ENCODE data around the gene DNAJB6. TPM values are rescaled to one million over a fixed set of nuclear protein-coding genes. Genes with fewer than 3 reads are reported as not detected.

Gene DNAJB6
- total and polyA plus RNA-seq, 2 experiments from 2014 or later: 92.2 to 110 TPM

- H3K79me2 ChIP-seq: no peaks in the 10 kb centered on the region
- H2AFZ ChIP-seq: no peak overlapping the region
- H3K4me3 ChIP-seq: no peak overlapping the region
- TF ChIP-seq EZH2 (IDR thresholded peaks at IDR 0.05; ENCODE audit: borderline replicate concordance): no peak
- no peak for TF ChIP-seq EZH2phosphoT487 (IDR thresholded peaks at IDR 0.05; ENCODE audit: low read depth, severe bottlenecking, unreplicated experiment)
- TF ChIP-seq CTCF (IDR thresholded peaks at IDR 0.05; ENCODE audit: poor library complexity): no peak
- H3K36me3 ChIP-seq (replicated peaks; ENCODE audit: insufficient read depth, low read depth): no peaks in the 10 kb centered on the region
- no peak for DNase-seq (ENCODE audit: low spot score)
- no peaks in the 10 kb centered on the region for H4K20me1 ChIP-seq (ENCODE audit: insufficient read depth, poor library complexity, severe bottlenecking)
- H3K9me2 ChIP-seq (replicated peaks; ENCODE audit: insufficient read depth): no peaks in the 10 kb centered on the region
- 88% methylated on average over 10 of the region's 10 CpGs for WGBS (ENCODE audit: low lambda C conversion rate, missing lambda C conversion rate)
- H3K9me3 ChIP-seq (ENCODE audit: low read depth): no peaks in the 10 kb centered on the region
- H3K4me1 ChIP-seq (ENCODE audit: insufficient read depth): no peaks in the 10 kb centered on the region
- H3K27me3 ChIP-seq: no peaks in the 10 kb centered on the region
- no peak overlapping the region for H3K4me2 ChIP-seq
- H3K27ac ChIP-seq: no peak overlapping the region
Measured at GRCh38 chr7:157301610-157302120, 35.1 kb upstream of the DNAJB6 start.

GRCh38 chr7:157306846-157307838 lies 29.7 kb upstream of the DNAJB6 start:
- no peaks in the 10 kb centered on the region for H3K9me2 ChIP-seq (replicated peaks; ENCODE audit: insufficient read depth)
- H3K27me3 ChIP-seq: no peaks in the 10 kb centered on the region
- H2AFZ ChIP-seq: no peak overlapping the region
- no peaks in the 10 kb centered on the region for H4K20me1 ChIP-seq (ENCODE audit: insufficient read depth, poor library complexity, severe bottlenecking)
- H3K4me1 ChIP-seq (ENCODE audit: insufficient read depth): no peaks in the 10 kb centered on the region
- WGBS (ENCODE audit: low lambda C conversion rate, missing lambda C conversion rate): 82% methylated on average over 27 of the region's 27 CpGs
- TF ChIP-seq EZH2 (IDR thresholded peaks at IDR 0.05; ENCODE audit: borderline replicate concordance) (no peak), EZH2phosphoT487 (IDR thresholded peaks at IDR 0.05; ENCODE audit: low read depth, severe bottlenecking, unreplicated experiment) (no peak), CTCF (IDR thresholded peaks at IDR 0.05; ENCODE audit: poor library complexity) (no peak)
- no peaks in the 10 kb centered on the region for H3K9me3 ChIP-seq (ENCODE audit: low read depth)
- no peak overlapping the region for H3K4me2 ChIP-seq
- H3K27ac ChIP-seq: no peak overlapping the region
- no peak for DNase-seq (ENCODE audit: low spot score)
- no peaks in the 10 kb centered on the region for H3K36me3 ChIP-seq (replicated peaks; ENCODE audit: insufficient read depth, low read depth)
- no peak overlapping the region for H3K4me3 ChIP-seq
- H3K79me2 ChIP-seq: no peaks in the 10 kb centered on the region

- Histone ChIP-seq H3K9me2 (replicated peaks; ENCODE audit: insufficient read depth) (no peaks in the 10 kb centered on the region), H2AFZ (peak overlapping the region; percentile 51), H3K4me3 (no peak overlapping the region), H4K20me1 (ENCODE audit: insufficient read depth, poor library complexity, severe bottlenecking) (no peaks in the 10 kb centered on the region), H3K27me3 (no peaks in the 10 kb centered on the region), H3K36me3 (replicated peaks; ENCODE audit: insufficient read depth, low read depth) (no peaks in the 10 kb centered on the region), H3K79me2 (no peaks in the 10 kb centered on the region), H3K4me1 (ENCODE audit: insufficient read depth) (no peaks in the 10 kb centered on the region), H3K4me2 (peak overlapping the region; percentile 25), H3K9me3 (ENCODE audit: low read depth) (no peaks in the 10 kb centered on the region), H3K27ac (no peak overlapping the region)
- TF ChIP-seq EZH2 (IDR thresholded peaks at IDR 0.05; ENCODE audit: borderline replicate concordance) (no peak), EZH2phosphoT487 (IDR thresholded peaks at IDR 0.05; ENCODE audit: low read depth, severe bottlenecking, unreplicated experiment) (no peak), CTCF (IDR thresholded peaks at IDR 0.05; ENCODE audit: poor library complexity) (no peak)
- no peak for DNase-seq (ENCODE audit: low spot score)
- WGBS (ENCODE audit: low lambda C conversion rate, missing lambda C conversion rate): 37% methylated on average over 10 of the region's 10 CpGs
Measured at GRCh38 chr7:157309988-157310668, 26.7 kb upstream of the DNAJB6 start.

Measured in hepatocyte (in vitro differentiated cells).